GM19328 (cell line): ENCODE results near the gene SLC24A3.

ENCODE experiments used
- ATAC-seq: cut with Tn5 transposase; IDR thresholded peaks from one replicate; pipeline ENCODE4 v1.9.1; 2021; ENCODE audit warnings: mild to moderate bottlenecking, moderate library complexity; ENCODE audit not compliant: unreplicated experiment

Gene SLC24A3

DNA sequence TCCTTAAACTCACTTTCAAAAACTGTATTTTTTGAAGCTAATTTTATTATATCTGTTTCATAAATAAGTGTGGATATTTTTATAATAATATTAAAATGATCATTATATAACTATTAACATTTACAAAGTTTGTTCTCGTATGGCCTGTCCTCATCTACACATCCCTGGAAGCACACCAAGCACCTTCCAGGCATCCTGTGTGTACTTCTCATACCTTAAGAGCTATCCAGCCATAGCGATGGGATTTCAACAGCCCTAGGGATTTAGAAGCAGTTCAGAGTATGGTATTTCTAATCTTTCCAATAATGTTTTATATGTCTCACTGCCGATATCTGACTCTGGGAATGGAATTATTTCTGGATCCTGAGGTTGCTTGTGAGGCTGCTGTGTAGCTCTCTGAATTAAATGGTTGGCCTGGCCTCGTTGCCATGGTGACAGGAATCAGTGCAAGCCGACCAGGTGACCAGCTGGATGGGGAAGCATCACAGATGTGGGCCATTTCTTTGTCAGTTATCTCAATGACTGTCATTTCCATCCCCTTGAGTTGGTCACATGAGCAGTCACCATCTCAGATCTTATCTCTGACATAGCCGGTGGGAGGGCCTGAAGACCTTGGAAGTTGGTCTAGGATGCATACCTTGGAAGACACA, 280.4 kb downstream of the SLC24A3 start:
- no peak for ATAC-seq

DNA sequence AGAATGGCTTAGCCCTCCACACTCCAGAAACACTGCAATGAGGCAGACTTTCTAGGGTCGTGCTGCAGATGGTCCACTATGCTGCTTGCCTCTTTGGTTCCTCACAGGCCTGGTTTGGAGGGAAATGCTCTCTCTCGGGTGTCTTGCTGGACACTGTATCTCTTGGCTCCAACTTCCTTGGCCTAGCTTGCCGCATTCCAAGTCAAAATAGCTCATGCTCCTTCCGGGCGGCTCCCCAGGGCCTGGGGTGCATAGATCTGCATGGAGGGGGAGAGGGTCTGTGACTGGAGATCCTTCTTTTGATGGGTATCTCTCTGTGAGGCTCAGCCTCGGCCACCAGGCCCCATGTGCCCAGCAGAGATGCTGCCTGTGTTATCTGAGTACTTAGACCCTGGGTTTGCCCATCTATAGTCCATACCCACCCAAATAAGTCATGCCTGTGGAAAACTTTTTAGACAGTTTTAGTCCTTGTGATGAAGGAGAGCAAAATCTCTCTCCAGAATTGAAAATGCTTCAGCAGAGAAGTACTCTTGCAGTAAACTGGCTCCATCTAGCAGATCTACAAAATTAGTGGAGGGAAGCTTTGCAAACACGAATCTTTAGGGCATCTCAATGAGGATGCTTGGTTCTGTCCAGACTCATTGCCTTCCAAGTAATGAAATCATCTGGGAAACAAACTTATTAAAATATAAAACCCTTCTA, 281.5 kb downstream of the SLC24A3 start:
- ATAC-seq: no peak

DNA sequence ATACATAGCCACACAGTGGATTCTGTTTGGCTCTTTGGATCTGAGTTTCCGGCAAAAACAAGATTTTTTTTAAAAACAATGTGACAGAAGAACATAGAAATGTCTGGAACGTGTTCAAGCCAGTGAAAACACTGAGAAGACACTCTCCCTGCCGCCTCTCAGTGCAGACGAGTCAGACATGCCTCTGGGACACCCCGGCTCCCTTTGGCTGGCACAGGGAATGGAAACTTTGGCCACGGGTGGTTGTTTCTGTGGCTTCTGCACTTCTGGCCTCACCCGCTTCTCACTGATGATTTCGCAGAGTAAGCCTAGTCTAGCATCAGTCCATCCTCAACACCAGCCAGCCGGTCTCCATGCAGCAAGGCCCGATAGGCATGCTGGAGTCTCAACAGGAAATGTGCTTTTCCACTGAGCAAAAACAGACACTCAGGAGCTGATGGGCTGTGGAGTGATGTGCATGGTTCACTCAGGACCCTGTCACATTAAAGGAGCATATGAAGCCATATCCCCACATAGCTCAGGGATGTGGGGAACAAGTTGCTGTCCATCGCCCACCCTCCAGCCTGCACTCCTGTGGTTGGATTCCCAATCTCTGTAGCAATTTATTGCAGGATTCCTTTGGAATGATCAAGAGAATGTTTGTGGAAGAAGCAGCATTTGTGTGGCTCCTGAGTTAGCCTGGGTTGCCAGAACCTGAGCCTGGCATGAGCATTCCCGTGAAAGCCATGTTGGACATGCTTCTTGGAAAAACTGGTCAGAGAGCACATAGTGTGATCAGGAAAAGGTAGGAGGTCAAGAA, 283.7 kb downstream of the SLC24A3 start:
- no peak for ATAC-seq

DNA sequence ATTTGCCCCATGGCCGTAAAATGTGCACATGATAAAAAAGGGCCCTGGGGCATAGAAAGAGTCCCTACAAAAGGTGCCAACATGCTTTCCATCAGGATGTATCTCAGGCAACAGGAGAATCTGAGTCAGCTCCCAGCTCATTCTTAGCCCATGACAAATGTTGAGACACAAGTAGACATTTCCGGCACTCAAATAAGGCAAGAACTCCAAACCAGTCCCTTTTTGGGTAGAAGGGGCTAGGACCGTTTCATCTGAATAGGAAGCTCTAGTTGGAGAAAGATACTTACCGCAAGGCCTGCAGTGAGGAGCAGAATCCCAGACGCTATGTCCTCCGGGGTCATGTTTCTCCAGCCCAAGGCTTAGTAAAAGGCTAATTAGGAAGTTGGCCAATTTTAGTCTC, 284.6 kb downstream of the SLC24A3 start:
- no peak for ATAC-seq

DNA sequence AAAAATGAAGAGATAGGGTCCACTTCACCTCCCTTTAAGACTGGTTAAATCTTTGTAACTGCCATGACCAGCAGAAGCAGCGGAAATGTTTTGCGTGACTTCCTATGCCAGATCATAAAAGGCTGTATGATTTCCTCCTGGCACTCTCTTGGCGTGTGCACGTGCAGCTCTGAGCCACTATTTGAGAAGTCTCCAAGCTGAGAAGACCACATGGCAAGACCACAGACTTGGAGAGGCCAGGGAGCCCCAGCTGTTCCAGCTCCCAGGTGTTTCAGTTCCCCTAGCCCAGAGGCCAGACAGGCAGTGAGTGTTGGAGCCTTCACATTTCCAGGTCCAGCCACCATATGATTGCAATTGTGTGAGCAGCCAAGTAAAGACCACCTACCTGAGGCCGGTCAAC, 286.3 kb downstream of the SLC24A3 start:
- ATAC-seq: no peak

DNA sequence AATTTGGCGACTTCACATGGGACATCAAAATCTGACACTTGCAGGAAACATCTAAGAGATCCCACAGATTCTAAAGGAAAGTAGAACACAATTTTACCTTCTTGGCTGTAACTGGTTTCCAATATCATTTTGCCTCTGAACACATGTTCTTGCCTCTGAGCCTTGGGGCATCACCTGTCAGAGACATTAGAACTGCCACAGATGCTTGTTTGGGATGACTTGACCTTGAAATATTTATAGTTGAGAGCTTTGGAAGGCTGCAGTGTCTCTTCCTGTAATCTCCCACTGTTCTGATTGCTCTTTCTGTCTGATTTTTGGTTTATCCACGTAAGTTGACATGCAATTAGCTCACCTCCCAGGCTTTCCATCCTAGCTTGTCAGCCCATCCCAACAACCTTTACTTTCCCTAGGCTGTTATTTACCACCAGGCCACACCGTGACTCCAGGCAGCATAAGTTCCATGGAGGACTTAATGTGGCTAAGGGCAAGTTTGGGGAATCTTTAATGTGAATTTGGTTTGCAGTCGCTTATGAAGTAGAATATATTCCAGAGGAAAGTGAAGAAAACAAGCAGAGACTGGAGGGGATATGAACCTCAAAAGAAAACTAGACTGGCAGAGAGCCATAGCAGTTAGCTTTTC, 289.2 kb downstream of the SLC24A3 start:
- ATAC-seq: no peak

DNA sequence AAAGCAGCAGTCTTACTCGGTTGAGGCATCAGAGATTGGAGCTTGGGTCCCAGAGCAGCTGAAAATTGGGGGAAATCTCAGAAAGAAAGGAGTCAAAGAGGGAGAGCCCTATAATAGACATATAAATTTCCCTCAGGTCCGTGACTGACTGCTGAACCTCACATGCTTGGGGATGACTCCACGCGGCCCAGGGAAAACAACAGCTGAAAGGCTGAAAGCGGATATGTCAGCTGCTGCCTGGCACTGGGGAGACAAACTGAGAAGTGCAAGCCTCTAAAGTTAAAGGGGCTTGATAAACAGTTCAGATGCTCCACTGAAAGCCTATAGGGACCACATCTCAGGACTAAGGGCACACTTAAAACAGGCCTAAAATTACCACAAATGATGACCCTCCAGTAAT, 289.7 kb downstream of the SLC24A3 start:
- no peak for ATAC-seq

DNA sequence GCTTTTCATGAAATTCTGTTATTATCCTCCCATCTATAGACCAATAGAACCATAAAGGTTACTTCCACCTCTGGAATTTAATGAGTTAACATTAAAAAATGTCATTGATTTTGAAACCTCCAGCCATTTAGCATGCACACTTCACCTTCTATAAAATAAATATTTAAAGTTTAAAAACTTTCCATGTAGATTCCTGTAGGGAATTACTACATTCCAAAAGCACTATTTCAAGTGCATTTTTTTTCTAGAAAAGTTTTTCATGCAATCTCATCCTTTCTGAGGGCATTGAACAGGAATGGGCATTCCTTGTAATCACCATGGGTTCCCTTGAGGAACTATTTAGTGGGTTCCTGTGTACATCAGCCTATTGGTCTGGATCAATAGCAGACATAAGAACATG, 291.8 kb downstream of the SLC24A3 start:
- ATAC-seq: no peak

DNA sequence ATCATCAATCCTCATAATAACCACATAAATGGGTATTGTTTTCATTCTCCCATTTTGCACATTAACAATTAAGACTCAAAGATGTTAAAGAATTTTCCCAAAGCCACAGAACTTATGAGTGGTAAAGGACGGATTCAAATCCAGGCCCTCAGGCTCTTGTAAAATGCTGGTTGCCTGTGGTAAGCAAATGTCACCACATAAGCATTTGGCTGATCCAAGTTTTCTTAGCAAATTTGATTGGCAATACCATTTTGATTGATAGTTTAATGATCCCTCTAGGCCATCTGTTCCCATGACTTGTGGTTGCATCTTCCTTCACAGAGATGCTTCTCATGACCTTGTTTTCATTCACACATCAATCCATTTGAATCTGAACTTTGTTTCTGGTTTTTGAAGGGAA, 293.6 kb downstream of the SLC24A3 start:
- ATAC-seq: no peak

DNA sequence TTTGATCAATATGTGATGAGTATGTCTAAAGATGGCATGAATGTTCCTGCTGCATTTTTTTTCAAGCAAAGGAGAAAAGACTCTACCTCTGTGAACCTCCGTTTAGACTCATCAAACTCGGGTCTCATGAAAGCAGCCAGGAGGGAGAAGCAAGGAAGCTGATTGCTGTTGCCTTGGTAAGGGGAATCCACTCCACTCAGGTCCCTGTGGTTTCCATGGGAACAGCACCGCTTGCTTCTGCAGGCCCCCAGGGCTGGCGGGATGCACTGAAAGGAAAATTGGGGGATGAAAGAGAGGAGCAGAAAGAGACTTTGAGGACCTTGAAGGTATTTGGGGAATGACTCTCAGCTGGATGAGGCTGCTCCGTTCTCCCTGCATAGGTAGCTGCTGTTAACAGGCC, 296.0 kb downstream of the SLC24A3 start:
- ATAC-seq: no peak

DNA sequence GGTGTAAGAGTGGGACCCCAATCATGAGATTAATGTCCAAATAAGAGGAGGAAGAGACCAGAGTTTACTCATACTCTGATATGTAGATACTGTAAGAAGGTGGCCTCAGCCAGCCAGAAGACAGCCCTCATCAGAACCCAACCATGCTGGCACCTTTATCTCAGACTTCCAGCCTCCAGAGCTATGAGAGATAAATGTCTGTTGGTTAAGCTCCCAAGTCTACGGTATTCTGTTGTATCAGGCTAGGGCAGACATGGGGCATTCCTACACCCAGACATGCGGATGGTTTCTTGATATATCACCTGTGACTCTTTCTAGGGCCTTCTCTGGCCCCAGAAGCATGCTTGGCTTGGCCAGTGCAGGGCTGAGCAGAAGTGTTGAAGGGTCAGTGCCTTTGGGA, 298.2 kb downstream of the SLC24A3 start:
- ATAC-seq: no peak

DNA sequence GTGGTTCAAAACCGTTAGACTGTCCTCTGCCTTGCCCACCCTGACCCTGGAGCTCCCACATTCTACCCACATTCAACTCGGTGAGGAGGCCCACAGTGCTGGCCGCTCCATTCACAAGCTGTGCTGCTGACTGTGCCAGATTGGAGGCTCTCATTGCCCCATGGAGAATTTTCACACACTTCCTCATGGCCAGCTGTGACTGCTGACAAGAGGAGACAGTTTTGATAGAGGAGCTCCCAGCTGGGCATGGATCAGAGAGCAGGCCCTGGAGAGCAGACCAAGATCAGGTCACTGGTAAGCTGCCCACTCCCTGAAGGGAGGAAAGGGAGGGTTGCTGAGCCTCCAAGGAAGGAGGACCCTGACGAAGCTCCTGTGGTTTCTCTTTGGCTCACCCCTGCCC, 299.5 kb downstream of the SLC24A3 start:
- no peak for ATAC-seq

DNA sequence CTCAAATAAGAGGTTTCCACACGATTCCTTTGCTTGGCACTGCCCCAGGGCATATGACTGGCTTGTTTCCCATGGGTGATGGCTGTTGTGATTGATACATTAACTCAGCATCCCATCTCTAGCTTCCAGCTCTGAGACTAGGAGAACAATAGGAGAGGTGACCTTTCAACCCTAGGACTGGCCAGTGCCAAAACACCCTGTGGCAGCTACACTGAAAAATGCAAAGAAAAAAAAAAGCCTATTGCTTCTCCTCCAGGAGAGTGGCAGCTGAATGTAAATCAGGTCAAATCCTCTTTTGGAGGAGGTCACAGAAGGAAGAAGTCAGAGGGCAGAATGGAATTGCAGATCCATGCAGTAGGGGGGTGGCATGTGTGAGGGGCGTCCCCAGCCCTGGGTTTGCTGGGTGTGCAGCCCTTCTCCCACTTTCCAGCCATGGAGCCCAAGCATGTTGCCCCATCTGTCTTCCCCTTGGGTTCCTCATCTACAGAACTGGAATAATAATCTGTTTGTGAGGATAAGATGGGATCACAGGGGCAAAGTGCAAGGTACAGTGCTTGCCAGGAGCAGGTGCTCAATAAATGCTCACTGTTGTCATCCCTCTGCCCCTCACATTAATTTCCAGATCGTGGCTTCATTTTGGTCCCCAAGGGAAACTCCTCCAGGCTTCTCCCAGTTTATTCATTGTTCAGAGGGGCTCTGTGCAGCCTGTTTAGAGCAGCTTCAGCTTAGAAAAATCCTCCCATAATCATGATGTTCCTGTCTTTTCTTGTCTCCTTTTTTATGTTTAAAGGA, 300.6 kb downstream of the SLC24A3 start:
- ATAC-seq: no peak

DNA sequence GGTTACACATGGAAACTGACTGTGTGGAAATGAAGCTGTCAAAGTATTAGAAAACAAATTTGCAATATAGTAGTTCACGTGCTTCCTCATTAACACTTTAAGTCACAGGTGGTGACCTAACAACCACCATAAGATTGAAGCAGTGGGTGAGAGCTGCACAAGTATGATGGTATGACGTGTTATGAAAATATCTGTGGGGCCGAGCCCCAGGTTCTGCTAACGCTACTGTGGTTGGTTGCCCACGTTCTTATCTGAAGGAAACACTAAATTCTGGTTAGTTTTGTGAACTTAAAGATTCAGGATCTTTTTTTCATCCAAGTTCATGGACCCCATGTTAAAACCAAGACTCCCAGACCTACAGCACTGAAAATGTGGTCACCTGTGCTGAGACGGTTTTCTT, 302.6 kb downstream of the SLC24A3 start:
- ATAC-seq: no peak

DNA sequence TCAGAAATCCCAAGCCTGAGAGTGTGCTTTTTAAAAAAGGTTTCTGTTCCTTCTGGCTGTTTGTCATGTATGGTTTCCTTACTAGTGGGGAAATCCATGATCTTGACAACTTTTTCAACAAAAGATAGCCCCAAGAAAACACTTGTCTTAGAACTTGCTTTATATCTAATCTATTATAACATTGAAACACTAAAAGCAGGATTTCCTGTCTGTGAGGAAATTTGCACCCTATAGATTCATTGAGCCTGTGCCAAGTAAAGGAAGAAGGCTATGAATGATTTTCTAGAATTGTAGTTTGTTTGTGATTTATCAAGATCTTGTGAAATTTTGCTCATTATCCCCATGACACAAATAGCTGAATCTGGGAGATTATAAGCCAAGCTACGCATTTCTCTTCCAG, 307.0 kb downstream of the SLC24A3 start:
- no peak for ATAC-seq

DNA sequence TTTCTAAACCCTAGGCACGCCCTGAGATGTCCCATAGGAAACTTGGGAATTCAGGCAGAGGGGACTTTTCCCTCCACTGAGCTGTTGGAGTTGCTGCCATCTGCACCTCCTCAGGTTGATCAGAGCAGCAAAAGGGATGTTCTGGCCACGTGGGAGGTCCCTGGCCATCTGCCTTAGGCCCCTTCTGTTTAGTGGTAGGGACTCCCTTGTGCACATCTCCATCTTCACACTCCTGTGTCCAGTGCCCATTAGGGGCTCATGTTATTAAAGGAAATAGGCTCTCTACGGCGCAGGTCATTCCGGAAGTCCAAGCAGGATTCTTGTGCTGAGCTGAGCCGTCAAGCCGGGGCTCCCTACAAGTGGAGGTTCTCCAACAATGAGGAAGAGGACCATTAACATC, 307.8 kb downstream of the SLC24A3 start:
- no peak for ATAC-seq

DNA sequence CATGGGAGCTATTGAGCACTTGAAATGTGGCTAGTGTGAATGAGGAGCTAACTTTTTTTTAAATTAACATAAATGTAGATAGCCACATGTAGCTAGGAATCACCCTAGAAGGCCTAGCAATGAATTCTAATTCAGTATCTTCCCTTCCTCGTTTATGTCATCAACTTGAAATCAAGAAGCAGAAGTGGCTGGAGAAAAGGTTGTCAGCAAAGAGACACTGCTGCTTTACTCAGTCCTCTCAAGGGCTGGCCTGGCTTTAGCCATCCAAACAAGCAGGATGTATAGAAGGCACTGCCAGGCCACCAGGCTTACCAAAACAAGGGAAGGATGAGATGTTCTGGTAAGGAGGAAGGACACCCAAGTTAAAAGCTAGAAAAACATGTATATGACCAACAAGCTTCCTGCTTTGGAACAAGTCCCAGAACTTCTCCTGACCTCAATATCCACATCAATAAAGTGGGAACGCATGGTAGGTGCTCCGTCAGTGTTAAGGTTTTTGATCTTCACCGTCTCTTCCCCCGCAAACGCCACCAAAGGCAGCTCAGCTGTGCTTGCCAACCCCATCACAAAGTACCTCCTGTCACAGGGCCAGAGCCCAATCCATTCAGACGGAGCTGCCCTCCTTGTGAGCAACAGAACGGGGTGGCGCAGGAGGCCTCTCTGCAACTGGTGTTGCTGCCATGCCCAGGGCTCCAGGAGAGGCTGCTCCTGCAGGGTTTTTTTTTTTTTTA, 309.8 kb downstream of the SLC24A3 start:
- ATAC-seq: no peak

DNA sequence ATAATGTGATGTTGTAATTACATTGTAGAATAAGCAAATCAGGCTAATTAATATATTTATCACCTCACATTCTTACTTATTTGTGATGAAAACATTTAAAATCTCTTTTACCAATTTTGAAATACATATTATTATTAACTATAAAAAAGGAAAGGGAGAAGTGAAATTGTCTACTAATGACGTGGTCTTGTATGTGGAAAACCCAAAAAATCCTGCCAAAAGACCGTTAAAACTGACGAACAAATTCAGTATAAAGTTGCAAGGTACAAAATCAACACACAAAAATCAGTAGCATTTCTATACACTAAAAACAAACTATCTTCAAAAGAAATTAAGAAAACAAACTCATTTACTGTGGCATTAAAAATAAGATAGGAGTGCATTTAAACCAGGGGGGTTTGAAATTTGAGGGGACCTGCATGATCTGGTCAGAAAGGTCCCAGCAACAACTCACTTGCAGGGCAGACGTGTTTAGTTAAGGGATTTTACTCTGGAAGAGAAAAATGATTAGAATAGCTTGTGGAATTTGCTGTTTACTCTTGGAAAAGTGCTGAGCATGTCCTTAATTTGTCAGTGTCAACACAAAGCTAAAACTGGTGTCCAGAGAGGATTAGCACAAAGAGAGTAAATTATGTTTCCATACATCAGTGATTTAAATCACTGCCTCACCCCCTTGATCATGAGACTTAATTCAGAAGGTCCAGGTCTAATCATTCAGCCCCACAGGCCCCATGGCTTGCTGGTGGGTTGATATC, 310.6 kb downstream of the SLC24A3 start:
- ATAC-seq: no peak

DNA sequence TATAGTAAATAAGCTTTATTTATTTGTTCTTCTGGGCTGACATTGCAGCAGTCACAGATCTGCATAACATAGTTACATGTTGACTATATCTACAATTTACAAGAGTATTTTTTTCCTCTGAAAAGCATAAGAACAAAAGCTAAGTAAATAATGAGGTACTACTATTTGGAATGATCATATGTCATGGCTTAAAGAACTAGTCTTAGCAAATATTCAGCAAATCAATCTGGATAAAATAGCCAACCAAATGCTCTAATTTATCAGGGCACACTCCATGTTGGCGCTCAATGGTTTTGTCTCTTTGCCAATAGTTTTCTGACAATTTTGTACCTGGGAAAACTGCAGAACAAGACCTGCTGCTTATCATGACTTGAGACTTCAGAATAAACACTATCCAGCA, 312.2 kb downstream of the SLC24A3 start:
- ATAC-seq: no peak
